ENCODE data around the gene RNLS. TPM values are rescaled to one million over a fixed set of nuclear protein-coding genes. Genes with fewer than 3 reads are reported as not detected.

Gene RNLS
- total and polyA plus RNA-seq, 2 of the 4 experiments (the other 2 are of a cell fraction) = 4.5 to 7.0 TPM

- Histone ChIP-seq H2AFZ (replicated peaks; ENCODE audit: low read length, poor library complexity) (peak overlapping the region; percentile 23), H4K8ac (ENCODE audit: low read depth in 2 of 2, low read length in 2 of 2) (no peak overlapping the region), H4K91ac (ENCODE audit: insufficient read depth, low read depth, low read length) (no peak overlapping the region), H3K56ac (ENCODE audit: extremely low read depth, insufficient read depth, low read length) (no peak overlapping the region), H3K36me3 (ENCODE audit: control insufficient read depth, insufficient read depth, low read length) (no peaks in the 10 kb centered on the region), H3K4ac (ENCODE audit: low read depth, low read length) (no peak overlapping the region), H2BK15ac (ENCODE audit: low read depth, low read length) (no peak overlapping the region), H3K14ac (replicated peaks; ENCODE audit: low read depth, low read length) (no peak overlapping the region), H3K4me1 (ENCODE audit: control insufficient read depth, insufficient read depth, low read length) (no peaks in the 10 kb centered on the region), H4K20me1 (ENCODE audit: insufficient read depth, low read length) (no peaks in the 10 kb centered on the region), H4K5ac (ENCODE audit: low read depth, low read length) (no peak overlapping the region), H3K9ac (ENCODE audit: low read depth, low read length) (no peak overlapping the region), H3K27me3 (ENCODE audit: control insufficient read depth, insufficient read depth, low read length) (no peaks in the 10 kb centered on the region), H3K23ac (ENCODE audit: low read depth, low read length) (no peak overlapping the region), H3K4me3 (ENCODE audit: insufficient read depth, low read depth, low read length) (no peak overlapping the region), H2BK20ac (ENCODE audit: low read depth, low read length) (no peak overlapping the region), H3K9me3 (ENCODE audit: control insufficient read depth, insufficient read depth, low read length) (no peaks in the 10 kb centered on the region), H3K79me1 (ENCODE audit: low read depth in 1 of 2, low read length in 2 of 2) (no peaks in the 10 kb centered on the region), H2BK5ac (ENCODE audit: low read depth, low read length, poor library complexity, severe bottlenecking) (no peak overlapping the region), H3K9me1 (ENCODE audit: insufficient read depth, low read length) (no peaks in the 10 kb centered on the region), H2AK5ac (ENCODE audit: low read depth, low read length) (no peak overlapping the region), H3K27ac (ENCODE audit: insufficient read depth, low read length) (no peak overlapping the region), H3K18ac (ENCODE audit: low read depth, low read length) (no peak overlapping the region), H3K4me2 (ENCODE audit: low read depth, low read length) (no peak overlapping the region), H2AK9ac (replicated peaks; ENCODE audit: low read depth, low read length, poor library complexity) (no peak overlapping the region), H2BK120ac (ENCODE audit: low read depth, low read length) (no peak overlapping the region)
- dilution Hi-C loops (cut with HindIII; ENCODE audit: low sequenced_read_pairs, unreplicated experiment) = no loop called here
- DNase-seq (no peak), ATAC-seq (ENCODE audit: low read depth) (no peak)
- 86% methylated on average over 12 of the region's 18 CpGs; no CpG with 5 or more reads in 1 of the 2 experiments for WGBS, 2 experiments (ENCODE audit: extremely low coverage in 2 of 2, insufficient read length in 1 of 2)
- no TSS peak for BruUV-seq (replicated peaks)
- ChIA-PET POLR2A (ENCODE audit: unreplicated experiment) (no interaction called here), CTCF (no interaction called here)
- intact Hi-C loops (cut with micrococcal nuclease) = no loop called here
- TF ChIP-seq ELK1 (IDR thresholded peaks at IDR 0.05; ENCODE audit: borderline replicate concordance, low read depth, low read length) = no peak
- TF ChIP-seq CEBPB (IDR thresholded peaks at IDR 0.05; ENCODE audit: low read depth, low read length) = no peak
- TF ChIP-seq BHLHE40 (IDR thresholded peaks at IDR 0.05; ENCODE audit: low read depth, low read length) = no peak
- TF ChIP-seq CHD1 (IDR thresholded peaks at IDR 0.05; ENCODE audit: low read depth, low read length) = no peak
- TF ChIP-seq NFE2L2 (IDR thresholded peaks at IDR 0.05; ENCODE audit: low read depth, low read length) = no peak
- TF ChIP-seq FOS (IDR thresholded peaks at IDR 0.05; ENCODE audit: low read depth, low read length) = no peak
- no peak for TF ChIP-seq SMC3 (IDR thresholded peaks at IDR 0.05; ENCODE audit: low read depth, low read length)
- TF ChIP-seq CTCF (conservative IDR thresholded peaks at IDR 0.05; ENCODE audit: low read depth, low read length) = no peak
- no peak for TF ChIP-seq RFX5 (IDR thresholded peaks at IDR 0.05; ENCODE audit: low read depth, low read length)
- TF ChIP-seq RAD21 (IDR thresholded peaks at IDR 0.05; ENCODE audit: low read length) = no peak
- TF ChIP-seq MAFK (IDR thresholded peaks at IDR 0.05; ENCODE audit: low read depth, low read length) = no peak
- TF ChIP-seq MAZ (IDR thresholded peaks at IDR 0.05; ENCODE audit: borderline replicate concordance, low read depth, low read length) = no peak
- in situ Hi-C loops (cut with MboI; ENCODE audit: low sequenced_read_pairs) = no loop called here
These were observed 33.3 kb upstream of the RNLS start for GRCh38 chr10:88616250-88616977.

Data from IMR-90 (cell line).